ENCODE results near the gene RESP18.

RESP18 gene

GRCh38 chr2:219332542-219332941, at the start of gene RESP18:
Gene RESP18 (minus strand): TSS chr2:219332744.
- DNase-seq, result no peak

- no peak for DNase-seq
Measured at GRCh38 chr2:219381448-219381847, 48.9 kb upstream of the RESP18 start.

GRCh38 chr2:219380926-219381325, 48.4 kb upstream of the RESP18 start:
- no peak for DNase-seq

GRCh38 chr2:219378163-219378851, 45.8 kb upstream of the RESP18 start:
- DNase-seq, result no peak

GRCh38 chr2:219369447-219369861, 36.9 kb upstream of the RESP18 start:
- DNase-seq, result peak; percentile 33

- DNase-seq, result no peak
Measured at GRCh38 chr2:219368690-219369191, 36.2 kb upstream of the RESP18 start.

- DNase-seq, result no peak
Measured at GRCh38 chr2:219362524-219363164, 30.1 kb upstream of the RESP18 start.

- DNase-seq, result no peak
Measured at GRCh38 chr2:219362072-219362471, 29.5 kb upstream of the RESP18 start.

GRCh38 chr2:219358170-219359075, 25.9 kb upstream of the RESP18 start:
- no peak for DNase-seq

GRCh38 chr2:219356834-219357233, 24.3 kb upstream of the RESP18 start:
- no peak for DNase-seq

- no peak for DNase-seq
Measured at GRCh38 chr2:219354582-219354981, 22.0 kb upstream of the RESP18 start.

- no peak for DNase-seq
Measured at GRCh38 chr2:219353129-219353528, 20.6 kb upstream of the RESP18 start.

- peak; percentile 65 for DNase-seq
Measured at GRCh38 chr2:219352448-219353023, 20.0 kb upstream of the RESP18 start.

GRCh38 chr2:219350710-219351221, 18.2 kb upstream of the RESP18 start:
- DNase-seq, result no peak

GRCh38 chr2:219350215-219350614, 17.7 kb upstream of the RESP18 start:
- DNase-seq, result no peak

GRCh38 chr2:219344751-219345430, 12.3 kb upstream of the RESP18 start:
- peak; percentile 53 for DNase-seq

- DNase-seq, result no peak
Measured at GRCh38 chr2:219335373-219335786, 2.8 kb upstream of the RESP18 start.

GRCh38 chr2:219334076-219334475, 1.5 kb upstream of the RESP18 start:
- no peak for DNase-seq

GRCh38 chr2:219331560-219332213, 857 bp downstream of the RESP18 start:
- DNase-seq, result no peak

GRCh38 chr2:219327719-219328118, 4.8 kb downstream of the RESP18 start:
- DNase-seq, result no peak

GRCh38 chr2:219325657-219326315, 6.8 kb downstream of the RESP18 start:
- DNase-seq, result no peak

All from midbrain (tissue), 1 donor.